Right atrium auricular region (tissue), 2 donors: ENCODE measurements around the gene FAM72A. TPM values are rescaled to one million over a fixed set of nuclear protein-coding genes. Genes with fewer than 3 reads are reported as not detected.
A peak's percentile ranks its signal among the peaks of the same experiment; 100 is the strongest.
"Not testable (repeated sequence)": the region's sequence is repeated elsewhere in the genome, so short reads cannot be mapped to it uniquely, and the experiment has no call there.

ENCODE experiments used
- DNase-seq: peaks from one replicate; pipeline ENCODE4 v3.0.0-alpha.2; 2019; ENCODE audit warnings: low spot score
- H3K27ac ChIP-seq, 2 donors: fragments of 200-600 bp; sonication (generic); 1 replicate in 1 of 2; 2 replicates in 1 of 2; pipeline ENCODE4 v1.5.1; 2016 to 2019
- H3K27me3 ChIP-seq, 2 donors: fragments of 200-600 bp; sonication (generic); one replicate each; pipeline versions ENCODE4 v1.5.1 to v1.6.0; 2017 to 2019
- H3K36me3 ChIP-seq: fragments of 200-600 bp; sonication (generic); one replicate; pipeline ENCODE4 v1.5.1; 2016
- H3K4me1 ChIP-seq, 2 donors: fragments of 200-600 bp; sonication (generic); one replicate each; pipeline versions ENCODE4 v1.5.1 to v1.6.0; 2017 to 2019
- H3K4me3 ChIP-seq, 2 donors: fragments of 200-600 bp; sonication (generic); 1 replicate in 1 of 2; 2 replicates in 1 of 2; pipeline ENCODE4 v1.5.1; 2017 to 2019; ENCODE audit warnings: mild to moderate bottlenecking in 1 of 2, moderate library complexity in 1 of 2
- H3K9me3 ChIP-seq, 2 donors: fragments of 200-600 bp; sonication (generic); one replicate each; pipeline ENCODE4 v1.5.1; 2019
- total RNA-seq, 2 donors: library from RNA; depleted of rRNA; stranded (reverse); fragments of >200 nt; gene quantifications; one replicate each; pipeline ENCODE4 v1.1.0, GENCODE V29; 2016
- TF ChIP-seq, protein P1 (sequence below), 2 donors: fragments of 200-600 bp; sonication (generic); IDR thresholded peaks; one replicate each; pipeline ENCODE4 v1.5.1; 2019; ENCODE audit warnings: antibody characterized with exemption in 2 of 2

Gene FAM72A
- total RNA-seq, 2 donors from 2014 or later: 0.28 TPM; not detected in 1

DNA sequence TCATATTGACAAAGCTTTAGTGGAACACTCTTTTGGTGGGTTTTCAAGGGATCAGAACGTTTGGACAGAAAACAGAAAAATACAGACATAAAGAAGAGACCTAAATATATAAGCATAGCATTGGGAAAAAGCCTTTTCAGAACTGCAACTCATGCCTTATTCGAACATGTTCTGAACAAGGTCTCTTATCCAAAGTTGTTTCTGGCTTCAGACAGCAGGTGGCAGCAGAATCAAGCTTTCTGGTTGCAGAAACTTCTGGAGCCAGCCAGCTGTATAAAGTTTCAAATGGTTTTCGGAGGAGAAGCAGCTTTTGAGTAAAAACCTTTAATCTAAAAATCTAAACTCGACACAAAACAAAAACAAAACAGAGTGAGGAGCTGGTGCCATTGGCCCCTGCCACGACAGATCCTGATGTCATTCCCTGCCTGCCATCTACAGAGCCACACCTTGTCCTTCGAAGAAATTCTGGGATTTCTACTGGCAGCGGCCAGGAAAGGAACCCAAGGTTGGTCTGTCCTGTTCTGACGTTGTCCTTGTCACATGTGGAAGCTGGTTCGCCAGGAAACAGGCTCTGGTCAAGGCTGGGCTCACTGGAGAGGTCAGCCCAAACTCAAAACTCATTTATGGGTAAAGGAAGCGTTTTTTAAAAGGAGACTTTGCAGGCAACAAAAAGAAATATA is 35.1 kb downstream of the FAM72A start:
- not testable (repeated sequence) for H3K9me3 ChIP-seq, H3K27me3 ChIP-seq, H3K36me3 ChIP-seq, DNase-seq, H3K4me3 ChIP-seq, H3K4me1 ChIP-seq, H3K27ac ChIP-seq
- TF ChIP-seq, protein P1, sequence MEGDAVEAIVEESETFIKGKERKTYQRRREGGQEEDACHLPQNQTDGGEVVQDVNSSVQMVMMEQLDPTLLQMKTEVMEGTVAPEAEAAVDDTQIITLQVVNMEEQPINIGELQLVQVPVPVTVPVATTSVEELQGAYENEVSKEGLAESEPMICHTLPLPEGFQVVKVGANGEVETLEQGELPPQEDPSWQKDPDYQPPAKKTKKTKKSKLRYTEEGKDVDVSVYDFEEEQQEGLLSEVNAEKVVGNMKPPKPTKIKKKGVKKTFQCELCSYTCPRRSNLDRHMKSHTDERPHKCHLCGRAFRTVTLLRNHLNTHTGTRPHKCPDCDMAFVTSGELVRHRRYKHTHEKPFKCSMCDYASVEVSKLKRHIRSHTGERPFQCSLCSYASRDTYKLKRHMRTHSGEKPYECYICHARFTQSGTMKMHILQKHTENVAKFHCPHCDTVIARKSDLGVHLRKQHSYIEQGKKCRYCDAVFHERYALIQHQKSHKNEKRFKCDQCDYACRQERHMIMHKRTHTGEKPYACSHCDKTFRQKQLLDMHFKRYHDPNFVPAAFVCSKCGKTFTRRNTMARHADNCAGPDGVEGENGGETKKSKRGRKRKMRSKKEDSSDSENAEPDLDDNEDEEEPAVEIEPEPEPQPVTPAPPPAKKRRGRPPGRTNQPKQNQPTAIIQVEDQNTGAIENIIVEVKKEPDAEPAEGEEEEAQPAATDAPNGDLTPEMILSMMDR (IDR thresholded peaks at IDR 0.05): peak in 1 of 2 donors; percentile 39

DNA sequence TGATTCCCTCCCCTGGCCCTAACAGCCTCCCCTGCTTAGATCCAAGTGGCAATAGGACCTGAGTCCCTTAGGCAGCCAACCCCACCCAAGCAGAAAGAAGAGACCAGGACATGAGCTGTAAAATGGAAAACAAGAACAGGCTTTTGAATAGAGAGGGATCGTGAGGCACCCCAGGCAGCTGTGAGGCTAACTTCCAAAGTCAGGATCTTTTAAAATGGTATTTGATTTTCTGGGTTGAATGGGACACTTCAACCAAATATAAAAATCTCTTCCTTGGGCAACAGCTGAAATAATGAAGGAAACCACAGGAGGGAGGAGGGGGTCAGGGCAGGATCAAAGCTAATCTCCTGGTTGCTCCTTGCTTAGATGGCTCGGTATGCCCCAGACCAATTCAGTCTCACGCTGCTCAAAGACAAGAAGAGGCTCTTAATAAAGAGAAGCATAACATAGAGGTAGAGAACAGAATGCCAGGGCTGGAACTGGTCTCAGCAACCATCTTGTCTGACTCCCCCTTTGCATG is 56.8 kb downstream of the FAM72A start:
- no peak overlapping the region for H3K4me3 ChIP-seq
- no peaks in the 10 kb centered on the region for H3K4me1 ChIP-seq
- H3K27ac ChIP-seq: no peak overlapping the region
- H3K9me3 ChIP-seq: no peaks in the 10 kb centered on the region
- no peaks in the 10 kb centered on the region for H3K27me3 ChIP-seq
- TF ChIP-seq, protein P1 (IDR thresholded peaks at IDR 0.05): no peak
- H3K36me3 ChIP-seq: no peaks in the 10 kb centered on the region
- DNase-seq: no peak

DNA sequence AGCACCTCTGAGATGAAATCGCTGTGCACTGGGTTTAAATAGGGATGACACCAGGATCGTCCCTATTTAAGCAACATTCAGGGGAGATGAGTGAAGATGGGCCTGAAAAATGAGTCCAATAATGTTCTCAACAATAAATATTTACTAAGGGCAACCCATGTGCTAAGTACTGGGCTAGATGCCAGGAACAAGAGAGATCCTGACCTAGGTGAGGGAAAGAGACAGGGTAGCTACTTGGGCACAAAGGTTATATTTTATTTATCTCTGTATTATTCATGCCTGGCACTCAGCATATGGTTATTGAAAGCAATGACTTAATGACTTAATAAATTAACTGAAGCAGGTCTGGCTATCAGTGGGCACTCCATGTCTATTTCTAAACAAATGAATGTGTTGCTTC is 58.0 kb downstream of the FAM72A start:
- no peak for DNase-seq
- H3K4me3 ChIP-seq: no peak overlapping the region
- TF ChIP-seq, protein P1 (IDR thresholded peaks at IDR 0.05): no peak
- no peaks in the 10 kb centered on the region for H3K9me3 ChIP-seq
- H3K4me1 ChIP-seq: no peaks in the 10 kb centered on the region
- H3K27ac ChIP-seq: no peak overlapping the region
- H3K36me3 ChIP-seq: no peaks in the 10 kb centered on the region
- H3K27me3 ChIP-seq: no peaks in the 10 kb centered on the region

DNA sequence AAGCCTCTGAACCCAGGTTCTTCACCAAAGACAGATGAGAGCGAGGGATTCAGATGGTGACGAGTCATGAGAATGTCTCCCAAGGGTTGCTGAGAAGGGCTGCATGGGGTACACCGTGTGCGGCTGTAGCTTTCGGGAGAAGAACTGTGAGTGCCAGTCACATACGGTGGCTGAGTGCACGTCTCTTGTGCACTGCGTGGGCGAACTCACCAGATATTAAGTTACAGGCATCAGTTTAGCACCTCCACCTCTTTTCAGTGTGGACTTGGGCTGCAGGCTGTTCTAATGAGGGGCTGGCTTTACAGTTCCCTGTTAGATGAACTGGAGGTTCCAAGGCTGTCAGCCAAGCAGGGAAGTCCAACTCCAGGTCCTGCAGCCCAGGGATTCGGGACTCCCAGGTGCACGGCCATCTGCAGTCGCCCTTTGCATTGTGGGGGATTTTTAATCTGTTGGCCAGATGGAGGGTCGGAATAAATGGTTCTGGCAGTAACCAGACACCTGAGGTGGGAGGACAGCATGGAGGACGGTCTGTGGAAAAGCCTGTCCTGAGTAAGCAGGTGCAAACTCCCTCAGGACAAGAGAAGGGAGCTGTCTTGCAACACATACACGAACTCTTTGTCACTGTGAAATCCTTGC is 59.0 kb downstream of the FAM72A start:
- H3K4me3 ChIP-seq: no peak overlapping the region
- H3K36me3 ChIP-seq: no peaks in the 10 kb centered on the region
- DNase-seq: no peak
- no peak overlapping the region for H3K27ac ChIP-seq
- TF ChIP-seq, protein P1 (IDR thresholded peaks at IDR 0.05): no peak
- no peaks in the 10 kb centered on the region for H3K4me1 ChIP-seq
- H3K27me3 ChIP-seq: no peaks in the 10 kb centered on the region
- H3K9me3 ChIP-seq: no peaks in the 10 kb centered on the region

DNA sequence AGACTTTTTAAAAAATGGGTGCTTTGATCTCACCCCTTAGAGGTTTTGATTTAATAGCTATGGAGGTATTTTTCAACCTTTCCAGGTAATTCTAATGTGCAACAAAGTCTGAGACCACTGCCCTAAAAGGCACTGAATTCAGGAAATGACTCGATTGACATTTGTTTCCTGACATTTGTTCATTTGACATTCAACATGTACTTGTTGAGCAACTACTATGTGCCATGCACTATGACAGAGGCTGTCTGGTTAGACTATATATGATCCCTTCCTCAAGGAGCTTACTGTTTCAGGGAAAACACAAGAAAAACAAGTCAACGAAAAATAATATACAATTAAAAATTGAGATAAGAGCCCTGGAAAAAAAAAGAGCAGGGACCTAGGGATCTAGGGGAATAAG is 59.9 kb downstream of the FAM72A start:
- Histone ChIP-seq H3K27me3 (no peaks in the 10 kb centered on the region), H3K4me1 (no peaks in the 10 kb centered on the region), H3K27ac (no peak overlapping the region), H3K9me3 (no peaks in the 10 kb centered on the region), H3K36me3 (no peaks in the 10 kb centered on the region), H3K4me3 (no peak overlapping the region)
- TF ChIP-seq, protein P1 (IDR thresholded peaks at IDR 0.05): no peak
- DNase-seq: no peak
